Measurements from ENCODE around the gene PDCD11. TPM values are rescaled to one million over a fixed set of nuclear protein-coding genes. Genes with fewer than 3 reads are reported as not detected.

The PDCD11 gene
- total RNA-seq, 2 experiments from 2014 or later, result 13.3 to 16.4 TPM

DNA sequence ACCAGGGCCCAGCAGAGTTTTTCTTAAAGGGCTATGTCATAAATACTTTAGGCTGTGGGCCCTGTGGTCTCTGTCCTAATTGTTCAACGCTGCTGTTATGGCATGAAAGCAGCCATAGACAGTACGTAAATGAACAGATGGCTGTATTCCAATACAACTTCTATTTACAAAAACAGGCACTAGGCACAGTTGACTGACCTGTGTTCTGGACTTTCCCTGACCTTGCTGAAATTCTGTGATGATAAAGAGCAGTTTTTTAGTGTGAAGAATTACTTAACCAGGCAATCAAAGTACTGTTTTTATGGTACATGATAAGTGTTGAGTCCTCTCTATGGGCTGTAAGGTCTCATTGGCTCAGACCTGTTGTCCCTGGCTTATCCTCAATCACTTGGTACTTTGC, 17.1 kb downstream of the PDCD11 start:
- Mint-ChIP-seq H3K27me3 (no peaks in the 10 kb centered on the region), H3K9me3 (no peaks in the 10 kb centered on the region), H3K27ac (no peak overlapping the region), H3K36me3 (ENCODE audit: low read depth) (peaks cover 92% of the 10 kb centered on the region), H3K4me1 (ENCODE audit: low read depth) (no peaks in the 10 kb centered on the region), H3K4me3 (no peak overlapping the region)
- ChIA-PET CTCF (no interaction called here), POLR2A (no interaction called here)
- ATAC-seq (ENCODE audit: poor library complexity) (no peak), DNase-seq (no peak)
- Histone ChIP-seq H3K9me3 (ENCODE audit: control insufficient read depth in 1 of 2, insufficient read depth in 1 of 2, low read length in 2 of 2) (no peaks in the 10 kb centered on the region), H3K27ac (ENCODE audit: low read depth in 1 of 2, low read length in 2 of 2) (no peak overlapping the region), H3K4me1 (ENCODE audit: insufficient read depth, low read length) (no peaks in the 10 kb centered on the region), H3K36me3 (ENCODE audit: insufficient read depth, low read length) (peaks cover 92% of the 10 kb centered on the region), H3K27me3 (ENCODE audit: control insufficient read depth in 1 of 2, insufficient read depth in 2 of 2, low read length in 2 of 2) (no peaks in the 10 kb centered on the region), H3K4me3 (ENCODE audit: low read length) (no peak overlapping the region)
- TF ChIP-seq, protein P1, sequence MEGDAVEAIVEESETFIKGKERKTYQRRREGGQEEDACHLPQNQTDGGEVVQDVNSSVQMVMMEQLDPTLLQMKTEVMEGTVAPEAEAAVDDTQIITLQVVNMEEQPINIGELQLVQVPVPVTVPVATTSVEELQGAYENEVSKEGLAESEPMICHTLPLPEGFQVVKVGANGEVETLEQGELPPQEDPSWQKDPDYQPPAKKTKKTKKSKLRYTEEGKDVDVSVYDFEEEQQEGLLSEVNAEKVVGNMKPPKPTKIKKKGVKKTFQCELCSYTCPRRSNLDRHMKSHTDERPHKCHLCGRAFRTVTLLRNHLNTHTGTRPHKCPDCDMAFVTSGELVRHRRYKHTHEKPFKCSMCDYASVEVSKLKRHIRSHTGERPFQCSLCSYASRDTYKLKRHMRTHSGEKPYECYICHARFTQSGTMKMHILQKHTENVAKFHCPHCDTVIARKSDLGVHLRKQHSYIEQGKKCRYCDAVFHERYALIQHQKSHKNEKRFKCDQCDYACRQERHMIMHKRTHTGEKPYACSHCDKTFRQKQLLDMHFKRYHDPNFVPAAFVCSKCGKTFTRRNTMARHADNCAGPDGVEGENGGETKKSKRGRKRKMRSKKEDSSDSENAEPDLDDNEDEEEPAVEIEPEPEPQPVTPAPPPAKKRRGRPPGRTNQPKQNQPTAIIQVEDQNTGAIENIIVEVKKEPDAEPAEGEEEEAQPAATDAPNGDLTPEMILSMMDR (IDR thresholded peaks at IDR 0.05), result no peak
- intact Hi-C loops (cut with DNase I, micrococcal nuclease), result no loop called here

DNA sequence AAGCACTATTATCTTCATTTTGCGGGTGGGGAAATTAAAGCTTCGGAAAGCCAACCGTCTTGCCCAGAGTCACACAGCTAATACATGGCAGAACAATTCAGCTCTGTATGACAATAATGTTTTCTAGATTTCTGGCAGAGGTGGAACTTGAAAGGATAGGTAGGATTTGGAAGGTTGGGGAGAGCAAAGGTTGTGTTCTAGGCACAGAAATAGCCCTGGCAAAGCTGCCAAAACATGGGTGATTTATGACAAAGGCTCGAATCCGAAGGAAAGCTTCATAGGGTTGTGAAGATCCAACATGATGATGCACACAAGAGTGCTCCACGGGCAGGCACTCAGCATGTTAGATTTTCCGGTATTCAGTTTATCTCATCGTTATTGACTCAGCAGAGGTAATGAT, 19.2 kb downstream of the PDCD11 start:
- Mint-ChIP-seq H3K27me3 (no peaks in the 10 kb centered on the region), H3K4me1 (ENCODE audit: low read depth) (no peaks in the 10 kb centered on the region), H3K9me3 (no peaks in the 10 kb centered on the region), H3K27ac (no peak overlapping the region), H3K36me3 (ENCODE audit: low read depth) (peaks cover 91% of the 10 kb centered on the region), H3K4me3 (no peak overlapping the region)
- Histone ChIP-seq H3K9me3 (ENCODE audit: control insufficient read depth in 1 of 2, insufficient read depth in 1 of 2, low read length in 2 of 2) (no peaks in the 10 kb centered on the region), H3K36me3 (ENCODE audit: insufficient read depth, low read length) (peaks cover 96% of the 10 kb centered on the region), H3K27ac (ENCODE audit: low read depth in 1 of 2, low read length in 2 of 2) (no peak overlapping the region), H3K4me3 (ENCODE audit: low read length) (no peak overlapping the region), H3K4me1 (ENCODE audit: insufficient read depth, low read length) (no peaks in the 10 kb centered on the region), H3K27me3 (ENCODE audit: control insufficient read depth in 1 of 2, insufficient read depth in 2 of 2, low read length in 2 of 2) (no peaks in the 10 kb centered on the region)
- intact Hi-C loops (cut with DNase I, micrococcal nuclease), result loop anchor here in 1 of 2 experiments (5.0 kb wide), 2 partner anchors 177 to 272 kb away; no protein-coding TSS in a partner anchor
- ATAC-seq (ENCODE audit: poor library complexity), result no peak
- POLR2A ChIA-PET, result no interaction called here
- DNase-seq, result no peak
- CTCF ChIA-PET, result interaction anchor here (1.0 to 1.2 kb wide), 3 partner anchors 60 to 71 kb away, joined by 3 to 4 read pairs (median 3); no protein-coding TSS in a partner anchor
- TF ChIP-seq, protein P1 (IDR thresholded peaks at IDR 0.05), result no peak

DNA sequence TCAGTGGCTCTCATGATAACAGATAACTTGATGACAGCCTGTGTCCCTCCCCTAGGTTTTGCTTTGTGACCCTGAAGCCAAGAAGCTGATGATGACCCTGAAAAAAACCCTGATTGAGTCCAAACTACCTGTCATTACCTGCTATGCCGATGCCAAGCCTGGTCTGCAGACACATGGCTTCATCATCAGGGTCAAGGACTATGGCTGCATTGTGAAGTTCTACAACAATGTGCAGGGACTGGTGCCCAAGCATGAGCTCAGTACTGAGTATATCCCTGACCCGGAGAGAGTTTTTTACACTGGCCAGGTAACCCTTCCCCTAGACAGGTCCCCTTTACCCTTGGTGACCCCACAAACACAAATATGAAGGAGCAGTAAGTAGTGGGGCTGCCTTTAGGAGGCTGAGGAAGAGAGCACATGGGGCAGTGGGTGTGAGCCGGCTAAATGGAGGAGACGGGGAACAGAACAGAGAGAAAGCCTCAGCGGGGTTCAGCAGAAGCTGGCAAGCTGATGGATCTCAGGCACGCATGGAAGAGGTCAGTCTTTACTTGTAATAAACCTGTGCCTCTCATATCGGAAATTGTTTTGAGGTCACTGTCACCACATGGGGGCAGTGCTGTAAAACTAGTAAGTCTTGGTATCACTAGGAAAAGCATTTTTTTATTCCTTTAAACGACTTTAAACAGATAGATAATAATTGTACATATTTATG, 20.2 kb downstream of the PDCD11 start:
- H3K27ac Mint-ChIP-seq, result no peak overlapping the region
- H3K9me3 ChIP-seq (ENCODE audit: control insufficient read depth in 1 of 2, insufficient read depth in 1 of 2, low read length in 2 of 2), result no peaks in the 10 kb centered on the region
- H3K4me1 Mint-ChIP-seq (ENCODE audit: low read depth), result no peaks in the 10 kb centered on the region
- H3K27ac ChIP-seq (ENCODE audit: low read depth in 1 of 2, low read length in 2 of 2), result no peak overlapping the region
- H3K27me3 ChIP-seq (ENCODE audit: control insufficient read depth in 1 of 2, insufficient read depth in 2 of 2, low read length in 2 of 2), result no peaks in the 10 kb centered on the region
- no peak overlapping the region for H3K4me3 ChIP-seq (ENCODE audit: low read length)
- peaks cover 93% of the 10 kb centered on the region for H3K36me3 Mint-ChIP-seq (ENCODE audit: low read depth)
- DNase-seq (peak; percentile 35 to 81 (median 56)), ATAC-seq (ENCODE audit: poor library complexity) (peak; percentile 54)
- ChIA-PET POLR2A (no interaction called here), CTCF (interaction anchor here (0.6 to 1.8 kb wide), 7 partner anchors 9 to 75 kb away, joined by 3 to 5 read pairs (median 3); partner anchors contain the start of genes ATP5MK and PDCD11)
- H3K27me3 Mint-ChIP-seq, result no peaks in the 10 kb centered on the region
- H3K4me1 ChIP-seq (ENCODE audit: insufficient read depth, low read length), result no peaks in the 10 kb centered on the region
- H3K36me3 ChIP-seq (ENCODE audit: insufficient read depth, low read length), result peaks cover 98% of the 10 kb centered on the region
- no peak overlapping the region for H3K4me3 Mint-ChIP-seq
- no peaks in the 10 kb centered on the region for H3K9me3 Mint-ChIP-seq
- TF ChIP-seq, protein P1 (IDR thresholded peaks at IDR 0.05), result peak; percentile 90
- intact Hi-C loops (cut with DNase I, micrococcal nuclease), result loop anchor here (1.0 to 5.0 kb wide), 5 partner anchors 66 to 271 kb away; no protein-coding TSS in a partner anchor
